Bone marrow (tissue), 2 donors: ENCODE data around the gene CACNA1D.

Source experiments
- DNase-seq, 2 donors: peaks; one replicate each; lab custom pipeline; 2025; lab: John Stamatoyannopoulos, UW

Gene CACNA1D

DNA sequence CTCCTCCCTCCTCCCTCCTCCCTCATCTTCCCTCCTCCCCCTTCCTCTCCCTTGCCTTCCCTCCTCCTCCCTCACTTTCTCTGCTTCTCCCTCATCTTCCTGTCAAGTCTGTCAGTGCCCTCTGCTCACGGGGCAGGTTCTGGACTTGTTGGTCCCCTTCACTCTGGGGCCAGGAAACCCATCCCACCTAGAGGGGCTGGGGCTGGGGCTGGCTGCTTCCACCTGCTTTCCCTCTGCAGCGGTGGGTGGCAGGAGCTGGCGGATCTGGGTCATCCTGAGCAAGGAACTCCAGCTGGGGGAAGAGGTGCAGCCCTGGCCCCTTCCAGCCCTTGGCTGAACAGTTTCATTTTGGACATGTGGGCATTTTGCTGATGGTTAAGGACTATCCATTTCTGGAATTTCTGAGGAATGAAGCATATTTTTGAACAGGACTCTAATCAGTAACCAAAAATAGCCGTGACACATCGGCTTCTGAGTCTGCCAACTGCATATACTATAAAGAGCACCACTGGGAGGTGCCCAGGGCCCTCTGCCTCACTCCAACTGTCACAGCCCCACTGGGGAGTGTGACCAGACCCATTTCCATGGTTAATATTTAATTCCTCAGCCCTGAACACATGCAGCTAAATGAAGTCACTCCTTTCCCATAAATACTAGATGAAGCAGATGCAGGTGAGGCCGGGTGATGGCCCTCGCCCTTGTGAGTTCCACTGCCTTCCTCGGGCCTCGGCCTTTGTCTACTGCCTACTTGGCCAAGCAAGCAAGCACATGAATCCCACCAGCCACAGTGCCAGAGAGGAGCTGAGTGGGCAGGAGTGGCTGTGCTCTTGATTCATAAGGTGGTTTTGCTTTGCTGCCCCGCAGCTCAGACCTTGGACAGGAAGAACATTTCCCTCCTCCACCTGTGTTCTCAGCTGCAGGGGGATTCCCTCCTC, 312.0 kb downstream of the CACNA1D start:
- no peak for DNase-seq

DNA sequence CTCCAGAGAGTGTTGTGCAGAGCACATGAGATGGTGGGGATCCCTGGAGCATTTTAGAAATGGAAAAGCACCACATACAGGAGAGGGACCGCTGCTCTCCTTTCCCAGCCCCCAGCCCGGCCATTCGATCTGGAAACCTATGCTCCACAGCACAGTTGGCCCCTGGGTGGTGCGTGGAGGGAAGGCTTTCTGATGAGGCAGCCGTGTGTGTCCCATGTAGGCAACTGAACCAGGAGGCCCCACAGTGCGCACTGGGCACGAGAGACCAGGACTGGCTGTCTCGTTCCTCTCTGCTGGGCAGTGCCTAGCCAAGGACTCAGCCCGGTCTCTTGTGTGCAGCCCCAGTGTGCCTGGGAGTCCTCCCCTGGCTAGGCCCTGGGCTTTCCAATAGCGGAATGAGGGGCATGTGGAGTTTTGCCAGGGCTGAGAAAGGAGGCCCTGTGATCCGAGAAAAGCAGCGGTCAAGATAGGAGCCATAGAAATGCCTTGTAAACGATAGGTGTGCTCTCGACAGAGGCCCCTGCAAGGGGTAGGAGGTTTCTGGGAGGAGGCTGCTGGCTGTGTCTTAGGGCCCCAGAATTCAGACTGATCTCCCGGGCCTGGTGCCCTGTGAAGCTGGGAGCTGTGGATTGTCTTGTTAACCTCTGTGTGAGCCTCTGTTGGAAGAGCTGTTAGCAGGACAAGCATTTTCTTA, 312.9 kb downstream of the CACNA1D start:
- no peak for DNase-seq

DNA sequence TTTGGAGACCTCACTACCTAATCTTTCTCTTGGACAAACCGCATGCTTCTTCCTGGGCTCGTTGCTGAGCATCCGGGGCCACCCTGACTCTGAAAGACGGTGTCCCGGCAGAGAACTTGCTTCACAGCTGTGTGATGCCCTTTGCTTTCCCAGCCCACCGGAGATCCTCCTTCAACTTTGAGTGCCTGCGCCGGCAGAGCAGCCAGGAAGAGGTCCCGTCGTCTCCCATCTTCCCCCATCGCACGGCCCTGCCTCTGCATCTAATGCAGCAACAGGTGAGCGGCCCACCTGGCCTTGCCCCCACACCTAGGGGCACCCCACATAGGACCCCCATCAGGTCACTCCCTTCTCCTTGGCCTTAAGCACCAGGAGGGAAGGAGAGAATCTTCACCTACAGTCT, 314.1 kb downstream of the CACNA1D start:
- DNase-seq = no peak

DNA sequence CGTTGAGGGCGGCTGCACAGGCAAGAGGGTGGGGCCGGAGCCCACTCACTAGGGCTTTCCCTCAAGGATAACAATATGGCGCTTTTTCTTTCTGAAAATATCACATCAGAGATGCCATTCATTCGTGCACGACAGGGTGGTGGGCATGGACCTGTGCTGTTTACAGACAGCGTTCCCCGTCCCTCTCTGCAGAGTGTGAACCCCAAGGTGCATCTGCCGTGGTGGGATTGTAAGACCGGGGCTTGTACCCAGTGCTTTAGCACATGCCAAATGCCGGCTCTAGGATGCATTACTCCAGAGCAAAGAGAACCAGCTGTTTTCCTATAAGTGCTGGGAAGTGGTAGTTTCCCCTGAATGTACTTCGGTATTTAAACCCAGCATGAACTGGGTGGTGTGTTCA, 314.9 kb downstream of the CACNA1D start:
- no peak for DNase-seq

DNA sequence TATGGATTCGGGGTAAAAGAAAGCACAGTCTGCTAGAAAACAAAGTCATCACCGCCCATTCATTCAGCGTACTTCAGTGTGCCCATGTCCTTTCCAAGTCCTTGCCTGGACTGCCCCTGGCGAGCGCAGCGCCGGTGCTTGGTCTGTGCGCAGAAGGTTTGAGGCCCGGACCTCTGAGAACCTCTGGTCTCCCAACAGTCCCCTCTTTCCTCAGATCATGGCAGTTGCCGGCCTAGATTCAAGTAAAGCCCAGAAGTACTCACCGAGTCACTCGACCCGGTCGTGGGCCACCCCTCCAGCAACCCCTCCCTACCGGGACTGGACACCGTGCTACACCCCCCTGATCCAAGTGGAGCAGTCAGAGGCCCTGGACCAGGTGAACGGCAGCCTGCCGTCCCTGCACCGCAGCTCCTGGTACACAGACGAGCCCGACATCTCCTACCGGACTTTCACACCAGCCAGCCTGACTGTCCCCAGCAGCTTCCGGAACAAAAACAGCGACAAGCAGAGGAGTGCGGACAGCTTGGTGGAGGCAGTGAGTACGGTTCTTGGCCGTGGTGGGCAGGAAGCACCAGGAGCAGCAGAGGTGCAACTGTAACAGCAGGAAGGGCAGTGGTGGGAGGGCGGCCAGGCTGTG, 315.5 kb downstream of the CACNA1D start:
- DNase-seq = no peak

DNA sequence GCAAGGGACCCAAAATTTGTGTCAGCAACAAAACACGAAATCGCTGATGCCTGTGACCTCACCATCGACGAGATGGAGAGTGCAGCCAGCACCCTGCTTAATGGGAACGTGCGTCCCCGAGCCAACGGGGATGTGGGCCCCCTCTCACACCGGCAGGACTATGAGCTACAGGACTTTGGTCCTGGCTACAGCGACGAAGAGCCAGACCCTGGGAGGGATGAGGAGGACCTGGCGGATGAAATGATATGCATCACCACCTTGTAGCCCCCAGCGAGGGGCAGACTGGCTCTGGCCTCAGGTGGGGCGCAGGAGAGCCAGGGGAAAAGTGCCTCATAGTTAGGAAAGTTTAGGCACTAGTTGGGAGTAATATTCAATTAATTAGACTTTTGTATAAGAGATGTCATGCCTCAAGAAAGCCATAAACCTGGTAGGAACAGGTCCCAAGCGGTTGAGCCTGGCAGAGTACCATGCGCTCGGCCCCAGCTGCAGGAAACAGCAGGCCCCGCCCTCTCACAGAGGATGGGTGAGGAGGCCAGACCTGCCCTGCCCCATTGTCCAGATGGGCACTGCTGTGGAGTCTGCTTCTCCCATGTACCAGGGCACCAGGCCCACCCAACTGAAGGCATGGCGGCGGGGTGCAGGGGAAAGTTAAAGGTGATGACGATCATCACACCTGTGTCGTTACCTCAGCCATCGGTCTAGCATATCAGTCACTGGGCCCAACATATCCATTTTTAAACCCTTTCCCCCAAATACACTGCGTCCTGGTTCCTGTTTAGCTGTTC, 316.9 kb downstream of the CACNA1D start:
- DNase-seq = no peak

DNA sequence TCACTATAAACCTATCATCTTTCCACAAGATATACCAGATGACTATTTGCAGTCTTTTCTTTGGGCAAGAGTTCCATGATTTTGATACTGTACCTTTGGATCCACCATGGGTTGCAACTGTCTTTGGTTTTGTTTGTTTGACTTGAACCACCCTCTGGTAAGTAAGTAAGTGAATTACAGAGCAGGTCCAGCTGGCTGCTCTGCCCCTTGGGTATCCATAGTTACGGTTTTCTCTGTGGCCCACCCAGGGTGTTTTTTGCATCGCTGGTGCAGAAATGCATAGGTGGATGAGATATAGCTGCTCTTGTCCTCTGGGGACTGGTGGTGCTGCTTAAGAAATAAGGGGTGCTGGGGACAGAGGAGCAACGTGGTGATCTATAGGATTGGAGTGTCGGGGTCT, 318.0 kb downstream of the CACNA1D start:
- no peak for DNase-seq

DNA sequence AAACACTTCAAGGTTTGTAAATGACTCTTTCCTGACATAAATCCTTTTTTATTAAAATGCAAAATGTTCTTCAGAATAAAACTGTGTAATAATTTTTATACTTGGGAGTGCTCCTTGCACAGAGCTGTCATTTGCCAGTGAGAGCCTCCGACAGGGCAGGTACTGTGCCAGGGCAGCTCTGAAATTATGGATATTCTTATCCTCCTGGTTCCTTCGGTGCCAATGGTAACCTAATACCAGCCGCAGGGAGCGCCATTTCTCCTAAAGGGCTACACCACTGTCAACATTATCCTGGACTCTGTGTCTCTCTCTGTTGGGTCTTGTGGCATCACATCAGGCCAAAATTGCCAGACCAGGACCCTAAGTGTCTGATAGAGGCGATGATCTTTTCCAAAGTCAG, 318.8 kb downstream of the CACNA1D start:
- no peak for DNase-seq

DNA sequence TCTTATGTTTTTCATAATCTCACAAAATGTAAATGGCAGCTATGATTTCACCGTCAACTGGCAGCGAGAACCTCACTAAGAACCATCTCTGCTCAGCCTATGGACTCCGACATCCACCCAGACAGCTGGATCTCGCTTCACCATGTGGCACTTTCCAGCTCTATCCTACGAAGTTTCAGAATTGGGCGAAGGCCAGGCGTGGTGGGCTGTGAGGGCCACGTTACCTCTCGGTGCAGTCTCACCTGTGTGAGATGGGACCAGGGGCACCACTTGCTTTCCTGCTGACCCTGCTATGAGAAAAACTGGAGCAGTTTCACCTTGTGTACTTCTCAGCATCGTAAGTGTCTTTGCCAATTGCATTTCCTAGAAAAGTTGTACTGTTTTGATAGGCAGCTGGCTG, 319.5 kb downstream of the CACNA1D start:
- DNase-seq = no peak

DNA sequence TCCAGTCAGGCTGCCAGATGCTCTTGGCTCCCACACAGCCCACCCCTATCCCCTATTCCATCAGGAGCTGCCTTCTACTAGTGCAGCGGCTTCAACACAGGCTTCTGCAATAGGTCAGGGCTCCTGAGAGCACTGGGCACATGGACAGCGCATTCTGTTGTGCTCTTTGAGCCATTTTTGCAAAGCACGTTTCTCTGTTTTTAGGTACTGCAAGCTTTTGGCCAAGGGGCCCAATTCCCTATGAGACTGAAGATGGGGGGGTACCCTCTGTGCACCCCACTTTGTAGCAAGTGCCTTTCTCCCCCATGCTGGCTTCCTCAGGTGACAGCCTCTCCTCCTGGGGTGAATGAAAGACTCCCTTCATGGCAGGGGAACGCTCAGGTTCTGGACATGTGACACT, 320.7 kb downstream of the CACNA1D start:
- no peak for DNase-seq

DNA sequence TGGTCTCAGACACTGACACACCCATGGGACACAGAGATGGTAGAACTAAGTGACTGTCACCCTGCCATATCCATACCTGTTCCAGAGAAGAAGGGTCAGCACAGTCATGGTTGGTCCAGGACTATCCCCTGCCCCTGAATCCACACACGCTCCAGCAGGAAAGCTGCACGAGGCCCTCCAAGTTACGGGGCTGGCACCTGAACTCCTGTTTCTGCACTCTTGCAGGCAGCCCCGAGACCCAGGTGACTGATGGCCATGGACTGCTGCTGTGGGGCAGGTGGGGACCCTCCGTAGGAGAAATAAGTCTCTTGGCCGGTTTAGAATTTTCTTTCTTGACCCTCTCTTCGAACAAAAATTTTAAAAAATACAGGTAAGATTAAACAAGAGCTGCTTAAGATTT, 321.2 kb downstream of the CACNA1D start:
- no peak for DNase-seq

DNA sequence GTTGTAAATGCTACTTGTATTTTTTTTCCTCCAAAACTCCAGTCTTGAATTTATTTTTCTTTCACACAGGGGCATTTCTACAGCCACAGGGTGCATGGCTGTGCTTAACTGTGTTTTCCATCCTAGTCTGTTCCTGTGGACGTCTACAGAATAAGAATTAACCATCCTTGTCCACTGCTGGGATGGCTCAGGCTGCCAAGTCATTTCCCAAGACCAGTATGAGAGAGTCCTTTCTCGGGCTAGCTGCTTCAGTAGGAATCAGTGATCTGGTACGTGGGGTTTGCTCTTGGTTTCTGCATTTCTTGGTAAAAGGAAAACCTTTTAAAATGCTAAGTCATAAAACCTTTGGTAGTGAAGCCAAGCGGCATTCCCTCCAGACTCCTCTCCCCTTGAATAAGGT, 322.0 kb downstream of the CACNA1D start:
- DNase-seq = no peak

DNA sequence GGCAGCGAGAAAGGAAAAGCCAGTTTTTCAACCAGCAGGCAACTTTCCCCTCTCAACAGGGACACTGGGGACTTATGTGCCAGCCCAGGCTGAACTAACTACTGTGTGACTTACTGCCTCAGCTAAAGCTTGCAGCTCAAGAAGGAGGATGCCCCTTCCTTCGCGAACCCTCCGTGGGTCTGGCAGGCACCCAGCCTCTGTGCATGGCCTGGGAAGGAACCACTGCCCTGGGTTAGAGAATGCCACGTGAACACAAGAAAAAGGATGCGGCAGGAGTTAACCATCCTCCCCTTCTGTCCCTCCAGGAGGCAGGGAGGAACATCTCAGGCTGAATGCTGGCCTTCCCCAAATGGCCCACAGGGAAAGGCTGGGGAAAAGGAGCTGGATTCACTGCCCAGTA, 322.8 kb downstream of the CACNA1D start:
- no peak for DNase-seq

DNA sequence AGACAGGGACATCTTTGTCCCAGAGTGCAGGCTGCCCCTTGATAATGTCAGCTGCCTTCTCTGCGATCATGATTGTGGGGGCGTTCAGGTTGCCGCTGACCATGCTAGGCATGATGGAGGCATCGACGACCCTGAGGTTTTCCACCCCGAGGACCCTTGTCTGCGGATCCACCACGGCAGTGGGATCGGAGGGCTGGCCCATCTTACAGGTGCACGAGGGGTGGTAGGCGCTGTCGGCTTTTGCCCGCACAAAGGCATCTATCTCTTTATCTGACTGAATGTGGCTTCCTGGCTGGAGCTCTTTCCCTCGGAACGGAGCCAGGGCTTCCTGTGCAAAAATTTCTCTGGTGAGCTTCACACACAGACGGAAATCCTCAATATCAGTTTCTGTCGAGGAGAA, 323.4 kb downstream of the CACNA1D start:
- DNase-seq = no peak

DNA sequence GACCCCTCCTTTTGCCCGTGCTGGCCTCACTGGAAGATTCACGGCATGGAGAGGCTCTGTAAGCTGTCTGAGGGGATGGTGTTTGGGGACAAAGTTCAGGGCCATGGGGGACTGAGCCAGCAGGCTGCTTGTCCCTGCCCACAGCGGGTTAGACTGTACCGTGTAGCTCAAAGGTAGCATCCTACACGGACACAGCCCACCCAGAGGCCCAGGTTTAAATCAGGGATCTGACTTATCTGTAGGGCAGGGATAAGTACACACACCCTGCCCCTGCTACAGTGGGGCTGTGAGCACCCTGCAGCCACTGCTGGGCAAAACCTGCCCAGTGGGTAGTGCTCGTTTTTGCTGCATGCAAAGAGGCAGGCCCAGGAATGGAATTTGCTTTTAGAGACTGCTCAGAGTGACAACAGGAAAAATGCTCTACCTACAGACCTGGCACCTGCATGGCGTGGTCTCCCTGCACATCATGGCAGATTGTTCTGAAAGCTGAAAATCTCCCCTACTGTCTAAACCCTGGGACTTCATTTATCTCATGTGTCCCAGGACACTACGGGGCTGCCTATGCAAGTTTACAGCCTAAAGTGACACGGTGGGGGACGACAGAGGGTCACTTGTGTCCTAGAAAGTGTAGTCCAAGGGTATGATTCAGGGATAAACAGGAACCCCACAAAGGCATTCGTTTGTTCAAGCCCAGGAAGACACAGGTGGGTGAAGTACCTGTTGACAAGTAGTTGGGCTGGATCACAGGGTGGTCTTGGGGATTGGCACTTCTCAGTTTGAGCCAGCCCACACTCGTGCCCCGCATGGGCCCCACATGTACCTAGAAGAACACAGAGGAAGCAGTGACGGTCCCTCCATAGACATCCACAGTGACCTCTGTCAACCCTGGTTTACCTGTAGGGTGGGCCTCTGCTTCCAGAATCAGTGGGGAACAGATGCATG, 324.1 kb downstream of the CACNA1D start:
- no peak for DNase-seq

DNA sequence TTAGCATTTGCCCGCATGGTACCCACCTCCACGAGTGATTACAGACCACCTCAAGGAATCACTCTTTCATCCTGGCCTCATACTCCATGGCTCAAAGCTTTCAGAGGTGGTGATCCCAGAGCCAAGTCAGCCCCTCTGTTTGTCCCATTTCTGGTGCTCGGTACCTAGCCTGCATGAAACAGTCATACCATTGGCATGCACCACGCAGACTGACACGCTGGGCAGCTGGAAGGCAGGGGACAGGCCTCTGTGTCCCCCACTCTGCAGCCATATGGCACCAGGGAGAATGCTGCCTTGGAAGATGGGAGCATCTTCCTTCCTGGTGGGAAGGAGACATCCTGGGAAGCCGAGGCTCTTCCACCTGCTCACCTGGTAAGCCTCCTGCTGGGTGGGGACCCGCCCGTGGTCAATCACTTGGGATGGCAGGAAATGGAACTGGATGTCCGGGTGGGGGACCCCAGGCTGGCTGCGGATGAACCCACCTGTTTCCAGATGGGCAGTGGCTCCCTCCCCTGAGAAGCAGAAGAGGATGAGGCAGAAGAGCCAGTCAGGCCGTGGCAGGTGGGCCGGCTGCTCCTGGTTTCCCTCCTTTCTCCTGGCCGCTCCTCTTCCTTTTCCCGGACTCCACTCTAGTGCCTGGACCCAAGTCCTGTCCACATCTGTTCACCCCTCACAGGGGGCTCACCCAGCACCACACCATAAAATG, 324.9 kb downstream of the CACNA1D start:
- DNase-seq = no peak

DNA sequence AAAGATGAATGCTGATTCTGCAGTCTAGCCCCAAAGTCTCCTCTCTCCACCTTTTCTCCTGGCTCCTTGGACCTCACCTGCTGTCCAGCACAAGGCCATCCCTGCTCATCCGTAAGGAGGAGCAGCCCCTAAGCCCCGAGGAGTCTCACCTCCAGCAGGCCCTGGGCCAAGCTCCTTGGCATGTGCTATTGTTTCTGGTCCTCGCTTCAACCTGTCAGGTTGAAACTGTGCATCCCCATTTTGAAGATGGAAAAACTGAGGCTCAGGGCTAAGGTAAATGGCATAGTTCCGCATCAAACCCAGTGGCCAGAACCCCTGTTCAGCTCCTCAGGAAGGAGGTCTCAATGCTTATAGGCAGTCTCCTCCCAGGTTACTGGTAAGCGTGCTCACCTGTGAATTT, 325.7 kb downstream of the CACNA1D start:
- DNase-seq = no peak

DNA sequence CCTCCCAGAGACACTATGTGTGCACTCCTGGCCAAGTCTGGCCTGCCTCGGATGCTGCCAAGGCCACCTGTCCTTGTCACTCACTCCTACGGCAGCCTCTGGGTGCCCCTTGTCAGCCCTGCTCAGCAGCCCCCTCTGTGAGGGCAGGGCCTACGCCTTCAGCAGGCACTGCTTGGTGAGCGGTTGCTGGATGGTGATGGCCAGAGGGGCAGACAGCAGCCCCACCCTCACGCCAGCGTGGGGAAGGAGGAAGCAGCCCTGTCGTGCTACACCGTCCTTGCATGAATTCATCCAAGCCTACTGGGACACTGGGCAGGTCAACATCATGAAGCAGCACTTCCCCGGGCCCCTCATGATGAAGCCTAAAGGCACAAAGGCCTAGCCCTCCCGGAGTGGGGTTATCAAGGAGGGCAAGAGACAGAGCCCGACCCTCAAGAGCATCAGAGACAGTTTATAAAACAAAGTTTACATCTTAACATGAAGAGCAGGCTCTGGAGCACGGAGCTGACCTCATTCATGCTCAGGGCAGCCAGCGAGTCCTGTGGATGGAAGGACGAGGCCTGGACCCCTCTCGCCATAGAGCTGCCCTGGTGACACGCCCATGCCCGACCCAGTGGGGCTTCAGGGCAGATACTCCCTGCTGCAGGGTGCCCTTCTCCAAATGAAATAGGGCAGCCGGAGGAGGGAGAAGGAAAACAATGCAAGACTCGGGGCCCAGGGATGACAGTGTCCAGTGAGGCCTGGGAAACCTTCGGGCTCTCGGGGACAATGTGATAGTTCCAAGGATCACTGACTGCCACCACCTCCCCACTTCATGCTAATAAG, 326.6 kb downstream of the CACNA1D start:
- DNase-seq = no peak

DNA sequence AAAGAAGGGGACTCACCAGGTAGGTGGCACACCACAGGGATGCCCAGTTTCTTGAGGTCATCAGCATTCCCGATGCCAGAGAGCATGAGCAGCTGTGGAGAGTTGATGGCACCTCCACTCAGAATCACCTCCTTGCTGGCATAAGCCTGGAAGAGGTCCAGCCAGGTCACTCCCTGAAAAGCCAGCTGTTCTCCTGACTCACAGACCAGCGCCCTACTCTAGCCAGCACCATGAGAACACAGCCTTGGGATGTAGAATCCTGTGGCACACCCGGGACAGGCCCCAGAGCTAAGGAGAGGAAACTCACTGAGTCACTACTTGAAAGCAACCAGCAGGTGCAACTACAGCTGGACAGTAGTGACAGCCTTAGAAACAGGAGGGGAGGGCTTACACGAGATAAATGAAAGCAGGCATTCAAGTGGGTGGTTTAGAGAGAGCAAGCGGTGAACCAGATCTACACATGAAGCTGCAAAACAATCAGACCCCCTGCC, 327.3 kb downstream of the CACNA1D start:
- no peak for DNase-seq
